SK-MEL-5 (cell line): Measurements from ENCODE around the gene TRPM7. TPM values are rescaled to one million over a fixed set of nuclear protein-coding genes. Genes with fewer than 3 reads are reported as not detected.

Source experiments
- DNase-seq: peaks from one replicate; pipeline ENCODE4 v3.0.0-alpha.2; 2016; ENCODE audit warnings: low read depth, low spot score
- in situ Hi-C: cut with HindIII; loops from 2 replicates; pipeline ENCODE4 v1.10.0; 2016; ENCODE audit warnings: low sequenced_read_pairs, high pct_unique_total_duplicates, low pct_unique_long_range_greater_than_20kb
- small RNA-seq, 2 experiments: library from RNA; depleted of rRNA; stranded (forward); fragments of <200 nt; gene quantifications; one replicate each; pipeline ENCODE3, GENCODE V24; 2014
- total RNA-seq: library from RNA; depleted of rRNA; stranded (reverse); fragments of >200 nt; shearing (Covaris generic); gene quantifications from 2 replicates; pipeline ENCODE4 v1.2.3, GENCODE V29; 2014; rRNA removed

Gene TRPM7
- total RNA-seq, 1 experiment from 2014 or later, result 56.2 TPM

DNA sequence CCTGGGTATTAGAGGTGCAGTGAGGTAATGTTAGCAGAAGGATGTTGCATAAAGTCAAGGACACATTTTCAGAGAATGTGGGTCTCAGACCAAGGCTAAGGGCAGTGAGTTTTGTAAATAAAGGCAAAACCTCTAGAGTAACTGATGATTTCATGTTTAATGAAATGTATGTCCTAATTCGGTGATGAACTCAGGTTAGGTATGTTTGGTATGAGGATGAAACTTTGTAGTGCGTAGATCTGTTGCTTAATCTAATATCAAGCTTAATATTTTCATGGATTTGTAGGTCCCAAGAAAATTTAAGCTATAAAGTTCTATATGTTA is 143.7 kb downstream of the TRPM7 start:
- in situ Hi-C loops, result no loop called here
- no peak for DNase-seq

GRCh38 chr15:50531766-50532165 is 154.8 kb downstream of the TRPM7 start:
- no peak for DNase-seq
- in situ Hi-C loops, result no loop called here

- in situ Hi-C loops, result no loop called here
- no peak for DNase-seq
Observed at GRCh38 chr15:50531163-50531562, 155.4 kb downstream of the TRPM7 start.

GRCh38 chr15:50523851-50524251 is 162.7 kb downstream of the TRPM7 start:
- in situ Hi-C loops, result no loop called here
- no peak for DNase-seq

- in situ Hi-C loops, result no loop called here
- no peak for DNase-seq
Observed at GRCh38 chr15:50519740-50520425, 166.7 kb downstream of the TRPM7 start.

- no peak for DNase-seq
- in situ Hi-C loops, result no loop called here
Observed at GRCh38 chr15:50513001-50513400, 173.6 kb downstream of the TRPM7 start.

Small RNA genes within 50 kb of the gene (small RNA-seq; reads per million reads assigned to genes)
- gene RN7SL354P, result 0 reads per million in 2 experiments

Other genes starting within 250 kb of the TRPM7 start
- 1.2 TPM in 1 of 2 replicates, not detected in the other for gene USP50, start 140.1 kb downstream of the TRPM7 start, total RNA-seq
- 140 and 152 TPM in 2 replicates for gene SPPL2A, start 78.9 kb upstream of the TRPM7 start, total RNA-seq
- 7.3 and 7.8 TPM in 2 replicates for gene AP4E1, start 221.9 kb upstream of the TRPM7 start, total RNA-seq